GM19468 (cell line): ENCODE results near the gene GGA2.

ENCODE experiments used
- ATAC-seq: cut with Tn5 transposase; IDR thresholded peaks from one replicate; pipeline ENCODE4 v1.9.1; 2021; ENCODE audit warnings: mild to moderate bottlenecking, moderate library complexity, moderate number of reproducible peaks; ENCODE audit not compliant: unreplicated experiment; ENCODE audit errors: extremely low read depth

GGA2 gene

GRCh38 chr16:23432176-23433128 lies 77.8 kb downstream of the GGA2 start:
- no peak for ATAC-seq

GRCh38 chr16:23428351-23428750 lies 81.9 kb downstream of the GGA2 start:
- ATAC-seq = no peak

DNA sequence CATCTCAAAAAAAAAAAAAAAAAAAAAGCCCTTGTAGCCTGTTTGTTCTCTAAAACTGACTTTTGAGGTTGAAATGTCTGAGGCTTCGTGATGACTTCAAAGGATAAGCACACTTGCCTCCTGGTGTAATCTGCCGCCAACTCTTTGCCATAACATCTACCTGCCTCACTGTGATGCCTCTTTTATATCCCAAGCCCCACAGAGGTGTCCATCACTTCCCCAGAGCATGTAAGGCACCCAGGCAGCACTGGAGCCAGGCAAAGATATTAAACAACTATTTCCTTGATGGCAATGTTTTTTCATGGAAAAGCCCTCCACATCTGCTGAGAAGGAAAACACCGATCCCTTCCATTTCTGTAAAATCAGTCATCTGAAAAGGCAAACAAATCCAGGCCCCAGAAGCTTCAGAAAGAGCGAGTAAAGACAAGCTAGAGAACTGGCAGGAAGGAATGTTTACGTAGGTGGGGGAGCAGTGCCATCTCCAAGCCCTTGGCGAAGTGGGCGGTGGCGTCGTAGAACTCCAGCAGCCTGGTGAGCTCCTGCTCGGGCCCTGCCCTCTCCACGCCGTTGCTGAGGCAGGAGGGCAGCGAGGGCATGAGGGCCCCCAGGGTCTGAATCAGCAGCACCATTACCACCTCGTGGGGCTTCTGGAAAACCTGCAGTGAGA lies 85.9 kb downstream of the GGA2 start:
- no peak for ATAC-seq

GRCh38 chr16:23423496-23424049 lies 86.7 kb downstream of the GGA2 start:
- no peak for ATAC-seq

DNA sequence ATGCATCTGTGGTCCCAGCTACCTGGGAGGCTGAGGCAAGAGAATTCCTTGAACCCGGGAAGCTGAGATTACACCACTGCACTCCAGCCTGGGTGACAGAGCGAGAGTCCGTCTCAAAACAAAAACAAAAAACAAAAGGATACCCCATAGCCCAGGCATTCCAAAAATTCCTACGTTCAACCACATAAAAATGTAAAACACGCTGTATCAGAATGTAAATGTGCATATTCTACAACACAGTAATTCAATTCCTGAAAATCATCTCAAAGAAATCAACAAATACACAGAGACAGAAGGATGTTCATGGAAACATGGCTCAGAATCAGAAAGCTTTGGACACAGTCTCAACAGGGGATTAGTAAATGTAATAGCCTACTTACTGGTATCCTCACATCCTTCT lies 90.3 kb downstream of the GGA2 start:
- no peak for ATAC-seq

DNA sequence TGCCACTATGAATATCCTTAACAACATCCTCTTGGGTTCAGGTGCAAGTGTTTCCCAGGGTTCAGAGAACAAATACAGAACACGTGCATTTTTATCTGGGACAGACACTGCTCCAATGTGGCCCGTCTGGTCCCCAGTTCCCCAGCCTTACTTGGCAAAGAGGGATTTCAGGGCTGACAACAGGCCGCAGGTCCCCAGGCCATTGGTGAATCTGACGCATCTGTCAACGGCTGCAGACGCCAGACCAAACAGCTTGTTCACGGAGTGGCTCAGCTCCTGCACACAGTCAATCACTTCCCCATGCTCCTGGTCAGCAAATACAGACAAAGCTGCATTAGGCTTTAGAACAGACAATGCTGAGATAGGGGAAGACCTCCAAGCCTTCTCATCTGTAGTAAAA lies 93.5 kb downstream of the GGA2 start:
- ATAC-seq = no peak

- no peak for ATAC-seq
Observed at GRCh38 chr16:23414731-23415130, 95.6 kb downstream of the GGA2 start.
